ENCODE measurements around the gene RFPL2.

The RFPL2 gene

DNA sequence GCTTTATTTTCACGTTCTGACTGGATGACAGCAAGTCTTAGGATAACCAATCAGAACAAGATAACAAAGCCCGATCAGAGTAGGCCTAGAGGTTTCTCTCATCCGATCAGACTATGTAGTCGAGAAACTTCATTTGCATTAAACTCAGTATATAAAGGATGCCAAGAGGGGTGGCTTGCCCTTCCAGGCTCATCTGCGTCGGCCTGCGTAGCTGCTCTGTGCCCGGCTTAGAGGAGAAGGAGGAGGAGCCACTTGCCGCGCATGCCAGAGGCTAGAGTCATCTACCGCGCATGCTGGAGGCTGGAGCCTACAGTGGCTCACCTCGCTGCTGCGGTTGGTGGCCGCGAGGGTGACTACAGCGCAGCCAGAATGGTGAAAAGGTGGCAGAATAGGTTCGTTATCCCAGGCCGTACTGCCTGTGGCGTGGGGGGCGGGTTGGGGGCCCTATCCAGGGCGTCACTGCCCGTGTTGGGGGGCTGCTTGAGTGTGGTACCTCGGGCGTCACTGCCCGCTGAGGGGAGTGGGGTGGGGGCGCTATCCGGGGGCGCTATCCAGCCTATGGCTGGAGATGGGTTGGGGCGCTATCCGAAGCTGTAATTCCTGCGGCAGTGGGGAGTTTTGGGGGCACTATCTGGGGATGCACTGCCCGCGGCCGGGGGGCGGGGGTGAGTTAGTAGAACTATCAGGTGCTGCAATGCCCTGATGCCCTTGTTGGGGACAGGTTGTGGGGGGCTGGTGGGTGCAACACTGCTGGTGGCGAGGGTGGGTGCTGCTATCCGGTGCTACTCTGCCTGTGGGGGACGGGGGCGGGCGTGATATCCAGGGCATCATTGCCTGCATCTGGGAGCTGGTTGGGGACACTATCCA is at the start of gene RFPL2:
RFPL2 (minus strand) TSS at position 218 of the 867 bp plus-strand sequence. CDS start 2,622 bp downstream, outside the sequence.
- peak; percentile 10; the same call in 1 of the 2 replicates for TF ChIP-seq CTCF (conservative IDR thresholded peaks at IDR 0.05)
- peak within 1 kb of the TSS; percentile 88 for H3K27ac ChIP-seq

GRCh38 chr22:32249231-32249630 is 44.4 kb upstream of the RFPL2 start:
- no peak for TF ChIP-seq CTCF (conservative IDR thresholded peaks at IDR 0.05)
- H3K27ac ChIP-seq = no peak overlapping the region

- H3K27ac ChIP-seq = no peak overlapping the region
- TF ChIP-seq CTCF (conservative IDR thresholded peaks at IDR 0.05) = no peak
Observed at GRCh38 chr22:32248276-32248675, 43.4 kb upstream of the RFPL2 start.

- H3K27ac ChIP-seq = no peak overlapping the region
Observed at GRCh38 chr22:32246166-32246565, 41.3 kb upstream of the RFPL2 start.

GRCh38 chr22:32245042-32245441 is 40.2 kb upstream of the RFPL2 start:
- no peak for TF ChIP-seq CTCF (conservative IDR thresholded peaks at IDR 0.05)

More at GRCh38 chr22:32246166-32246565, 41.3 kb upstream of the RFPL2 start:
- TF ChIP-seq CTCF (conservative IDR thresholded peaks at IDR 0.05) = no peak

DNA sequence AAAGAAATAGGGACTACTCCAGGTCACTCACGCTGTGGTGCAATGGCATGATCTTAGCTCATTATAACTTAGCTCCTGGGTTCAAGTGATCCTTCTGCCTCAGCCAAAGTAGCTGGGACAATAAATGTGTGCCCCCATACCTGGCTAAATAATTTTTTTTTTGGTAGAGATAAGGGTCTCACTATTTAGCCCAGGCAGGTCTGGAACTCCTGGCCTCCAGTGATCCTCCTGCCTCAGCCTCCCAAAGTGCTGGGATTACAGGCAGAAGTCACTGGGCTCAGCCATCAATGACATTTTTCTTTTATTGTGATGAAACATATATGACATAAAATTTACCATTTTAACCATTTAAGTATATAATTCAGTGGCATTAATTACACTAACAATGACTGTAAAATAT is 39.7 kb upstream of the RFPL2 start:
- TF ChIP-seq CTCF (conservative IDR thresholded peaks at IDR 0.05) = no peak
- H3K27ac ChIP-seq = no peak overlapping the region

More at GRCh38 chr22:32245042-32245441, 40.2 kb upstream of the RFPL2 start:
- H3K27ac ChIP-seq = no peak overlapping the region

DNA sequence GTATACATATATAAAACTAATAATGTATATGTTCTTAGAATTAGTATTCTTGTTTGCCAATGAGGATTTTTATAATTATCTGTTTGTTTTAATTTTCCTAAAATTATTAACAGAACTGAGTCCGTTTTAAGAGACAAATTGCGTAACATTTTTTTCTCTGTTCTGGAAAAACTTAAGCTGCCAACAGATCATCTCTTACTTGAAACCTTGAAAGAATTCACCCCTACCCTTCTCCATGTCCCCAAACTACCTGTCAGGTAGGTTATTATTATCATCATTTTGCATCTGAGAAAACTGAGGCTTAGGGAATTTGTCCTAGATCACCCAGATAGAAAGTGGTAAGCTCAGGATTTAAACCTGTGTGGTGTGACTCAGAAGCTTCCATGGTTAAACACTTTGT is 35.6 kb upstream of the RFPL2 start:
- no peak overlapping the region for H3K27ac ChIP-seq
- TF ChIP-seq CTCF (conservative IDR thresholded peaks at IDR 0.05) = no peak

Data from VCaP (cell line).